ENCODE data around the gene UNC13B.

- TF ChIP-seq CTCF (IDR thresholded peaks at IDR 0.05): no peak
- TF ChIP-seq POLR2A (IDR thresholded peaks at IDR 0.05): no peak
These were observed 236.1 kb downstream of the UNC13B start for GRCh38 chr9:35397923-35398322.

Data from body of pancreas (tissue), 4 donors.